GM13977 (cell line): ENCODE results near the gene HEXIM1.
A peak's percentile ranks its signal among the peaks of the same experiment; 100 is the strongest.

Source experiments
- DNase-seq: peaks from one replicate; pipeline ENCODE4 v3.0.0; 2012; ENCODE audit warnings: low spot score
- in situ Hi-C: fragments of 300-500 bp; cut with MboI; formaldehyde crosslinking; loops from one replicate; pipeline ENCODE4 v1.12.0; 2022; ENCODE audit warnings: low sequenced_read_pairs, low pct_unique_long_range_greater_than_20kb, mixed read lengths, inconsistent platforms; ENCODE audit not compliant: unreplicated experiment
- TF ChIP-seq, protein P1 (sequence below): IDR thresholded peaks from 2 replicates; pipeline ENCODE4 v1.5.1; 2012; ENCODE audit warnings: mild to moderate bottlenecking, control low read depth; ENCODE audit not compliant: insufficient read depth; ENCODE audit errors: extremely low read depth, missing control alignments

Gene HEXIM1

DNA sequence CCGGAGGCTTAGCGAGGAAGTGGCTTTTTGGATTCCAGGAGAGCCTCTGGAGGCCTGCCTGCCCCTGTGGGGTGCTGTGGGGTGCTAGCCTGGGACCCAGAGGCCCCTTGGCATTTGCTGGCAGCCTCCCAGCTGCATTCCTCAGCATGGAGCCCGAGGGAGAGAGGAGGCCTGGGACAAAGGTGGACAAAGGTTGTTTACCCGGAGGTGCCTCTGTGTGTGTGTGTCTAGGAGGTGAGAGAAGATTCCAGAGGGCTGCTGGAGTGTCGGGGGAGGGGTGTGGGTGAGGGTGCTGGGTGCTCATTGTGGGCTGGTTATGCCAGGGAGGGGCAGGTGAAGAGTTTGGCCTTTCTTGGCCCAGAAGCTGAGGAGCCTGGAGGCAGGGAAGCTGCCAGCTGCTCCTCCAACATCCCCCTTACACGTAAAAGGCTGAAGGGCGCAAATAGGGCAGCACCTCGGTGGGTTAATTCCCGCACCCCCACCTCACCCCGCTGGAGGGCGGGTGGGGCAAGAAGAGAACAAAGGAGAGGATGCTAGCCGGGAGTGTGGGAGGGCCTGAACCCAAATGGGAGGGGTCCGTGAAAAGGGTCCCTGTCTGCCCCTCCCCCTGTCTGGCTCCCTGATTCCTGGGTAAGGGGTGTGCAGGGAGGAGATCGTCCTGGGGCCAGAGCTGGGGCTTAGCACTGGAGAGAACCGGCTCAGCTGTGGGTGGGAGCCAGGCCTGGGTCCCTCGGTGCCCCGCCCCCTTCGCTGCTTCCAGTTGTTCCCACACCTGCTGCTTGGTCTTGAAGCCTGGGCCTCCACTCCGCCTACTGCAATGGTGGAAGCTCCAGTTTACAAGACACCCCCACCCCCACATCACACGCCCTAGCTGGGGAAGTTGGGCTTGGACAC is 23.3 kb downstream of the HEXIM1 start:
- DNase-seq: no peak
- in situ Hi-C loops: no loop called here

DNA sequence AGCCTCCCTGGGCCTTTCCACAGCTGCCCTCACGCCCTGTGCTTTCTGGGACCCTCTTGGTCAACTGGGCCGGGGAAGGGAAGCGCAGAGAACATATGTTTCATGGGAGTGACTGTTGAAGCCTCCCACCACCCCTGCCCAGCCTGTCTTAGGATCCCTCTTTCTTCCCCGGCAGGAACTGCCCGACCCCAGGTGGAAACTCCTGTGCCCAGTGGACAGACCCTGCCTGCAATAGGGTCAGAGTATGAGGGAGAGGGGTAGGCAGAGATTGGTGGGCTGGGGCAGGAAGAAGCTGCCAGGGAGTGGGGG is 23.9 kb downstream of the HEXIM1 start:
- TF ChIP-seq, protein P1, sequence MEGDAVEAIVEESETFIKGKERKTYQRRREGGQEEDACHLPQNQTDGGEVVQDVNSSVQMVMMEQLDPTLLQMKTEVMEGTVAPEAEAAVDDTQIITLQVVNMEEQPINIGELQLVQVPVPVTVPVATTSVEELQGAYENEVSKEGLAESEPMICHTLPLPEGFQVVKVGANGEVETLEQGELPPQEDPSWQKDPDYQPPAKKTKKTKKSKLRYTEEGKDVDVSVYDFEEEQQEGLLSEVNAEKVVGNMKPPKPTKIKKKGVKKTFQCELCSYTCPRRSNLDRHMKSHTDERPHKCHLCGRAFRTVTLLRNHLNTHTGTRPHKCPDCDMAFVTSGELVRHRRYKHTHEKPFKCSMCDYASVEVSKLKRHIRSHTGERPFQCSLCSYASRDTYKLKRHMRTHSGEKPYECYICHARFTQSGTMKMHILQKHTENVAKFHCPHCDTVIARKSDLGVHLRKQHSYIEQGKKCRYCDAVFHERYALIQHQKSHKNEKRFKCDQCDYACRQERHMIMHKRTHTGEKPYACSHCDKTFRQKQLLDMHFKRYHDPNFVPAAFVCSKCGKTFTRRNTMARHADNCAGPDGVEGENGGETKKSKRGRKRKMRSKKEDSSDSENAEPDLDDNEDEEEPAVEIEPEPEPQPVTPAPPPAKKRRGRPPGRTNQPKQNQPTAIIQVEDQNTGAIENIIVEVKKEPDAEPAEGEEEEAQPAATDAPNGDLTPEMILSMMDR: no peak
- in situ Hi-C loops: no loop called here
- DNase-seq: no peak

More for the DNA sequence above, 23.3 kb downstream of the HEXIM1 start:
- TF ChIP-seq, protein P1: no peak

DNA sequence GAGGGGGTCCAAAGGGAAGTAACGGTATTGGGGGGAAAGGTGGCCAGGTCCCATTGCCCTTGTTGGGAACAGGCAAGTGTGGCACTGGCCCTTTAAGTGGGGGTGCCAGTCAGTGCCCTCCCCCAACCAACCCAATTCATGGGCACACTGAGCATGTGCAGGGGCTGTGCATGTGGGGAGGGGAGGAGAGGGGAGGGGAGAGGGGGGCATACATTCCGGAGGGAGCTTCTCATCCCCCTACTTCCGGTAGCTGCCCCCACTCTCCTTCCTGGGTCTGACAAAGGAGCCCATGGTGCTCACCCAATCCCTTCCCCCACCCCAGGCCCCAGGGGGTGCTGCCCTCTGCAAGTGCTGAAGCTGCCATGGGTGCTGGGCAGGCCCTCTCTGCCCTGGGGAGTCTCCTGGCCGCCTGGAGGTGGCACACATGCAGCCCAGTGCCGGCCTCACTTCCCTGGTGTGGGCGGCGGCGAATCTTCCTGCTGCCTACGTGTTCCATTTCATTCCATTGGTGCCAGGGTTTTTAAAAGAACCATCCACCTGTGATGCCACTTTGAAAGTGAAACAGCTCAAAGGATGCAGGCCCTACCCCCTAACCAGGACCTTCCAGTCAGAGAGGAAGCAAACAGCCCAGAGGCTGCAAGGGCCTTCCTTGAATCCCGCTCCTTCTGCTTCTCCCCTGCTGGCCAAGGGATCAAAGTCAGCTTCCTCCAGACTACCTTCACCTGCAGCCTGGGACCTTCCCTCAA is 24.4 kb downstream of the HEXIM1 start:
- in situ Hi-C loops: no loop called here
- DNase-seq: peak; percentile 70

DNA sequence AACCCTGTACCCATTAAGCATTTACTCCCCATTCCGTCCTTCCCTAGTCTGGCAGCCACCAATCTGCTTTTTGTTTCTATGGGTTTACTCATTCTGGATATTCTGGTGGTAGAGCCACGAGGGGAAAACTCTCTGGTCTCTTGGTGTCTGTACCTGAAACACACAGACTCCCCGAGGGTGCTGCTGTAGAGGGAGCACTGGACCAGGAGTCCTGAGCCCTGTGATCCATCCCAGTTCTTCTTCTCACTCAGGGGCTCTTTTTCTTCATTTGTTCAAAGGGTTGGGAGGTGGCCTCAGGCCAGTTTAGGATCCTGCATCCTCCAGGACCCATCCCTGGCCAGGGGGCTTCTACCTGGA is 27.5 kb downstream of the HEXIM1 start:
- DNase-seq: no peak
- in situ Hi-C loops: no loop called here
- TF ChIP-seq, protein P1: no peak

More for the DNA sequence above, 24.4 kb downstream of the HEXIM1 start:
- TF ChIP-seq, protein P1: no peak

DNA sequence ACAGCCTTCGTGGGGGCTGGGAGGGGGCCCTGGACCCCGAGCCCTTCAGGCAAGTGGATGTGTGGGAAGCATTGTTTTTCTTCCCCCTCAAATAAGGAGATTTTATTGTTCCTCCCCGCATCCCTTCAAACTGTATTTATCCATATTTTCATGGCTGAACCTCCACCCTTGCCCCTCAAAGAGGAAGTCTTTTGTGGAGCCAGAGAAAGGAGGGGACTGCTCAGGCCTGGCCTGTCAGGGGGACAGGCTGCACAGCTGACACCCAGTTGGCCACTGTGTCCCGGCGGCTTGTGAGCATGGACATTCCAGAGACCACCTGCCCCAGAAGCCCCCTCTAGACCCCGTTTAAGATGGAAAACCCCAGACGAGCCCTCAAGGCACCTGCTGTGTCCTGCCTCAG is 29.3 kb downstream of the HEXIM1 start:
- no peak for DNase-seq
- TF ChIP-seq, protein P1: no peak
- in situ Hi-C loops: no loop called here

DNA sequence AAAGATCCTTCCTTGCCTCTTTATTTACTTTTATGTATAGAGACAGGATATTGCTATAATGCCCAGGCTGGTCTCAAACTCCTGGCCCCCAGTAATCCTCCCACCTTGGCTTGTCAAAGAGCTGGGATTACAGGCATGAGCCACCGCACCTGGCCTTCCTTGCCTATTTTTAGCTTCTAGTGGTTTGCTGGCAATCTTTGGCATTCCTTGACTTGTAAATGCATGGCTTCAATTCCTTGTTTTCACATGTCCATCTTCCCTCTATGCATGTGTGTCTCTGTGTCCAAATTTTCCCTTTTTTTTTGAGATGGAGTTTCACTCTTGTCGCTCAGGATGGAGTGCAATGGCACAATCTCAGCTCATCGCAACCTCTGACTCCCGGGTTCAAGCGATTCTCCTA is 35.9 kb downstream of the HEXIM1 start:
- in situ Hi-C loops: no loop called here
- no peak for DNase-seq
- TF ChIP-seq, protein P1: no peak
